GM19452 (cell line): ENCODE data around the gene TPRG1.

Experiments used
- ATAC-seq: cut with Tn5 transposase; IDR thresholded peaks from one replicate; pipeline ENCODE4 v1.9.1; 2021; ENCODE audit not compliant: unreplicated experiment

TPRG1 gene

GRCh38 chr3:189165092-189165612, 6.6 kb upstream of the TPRG1 start:
- no peak for ATAC-seq

DNA sequence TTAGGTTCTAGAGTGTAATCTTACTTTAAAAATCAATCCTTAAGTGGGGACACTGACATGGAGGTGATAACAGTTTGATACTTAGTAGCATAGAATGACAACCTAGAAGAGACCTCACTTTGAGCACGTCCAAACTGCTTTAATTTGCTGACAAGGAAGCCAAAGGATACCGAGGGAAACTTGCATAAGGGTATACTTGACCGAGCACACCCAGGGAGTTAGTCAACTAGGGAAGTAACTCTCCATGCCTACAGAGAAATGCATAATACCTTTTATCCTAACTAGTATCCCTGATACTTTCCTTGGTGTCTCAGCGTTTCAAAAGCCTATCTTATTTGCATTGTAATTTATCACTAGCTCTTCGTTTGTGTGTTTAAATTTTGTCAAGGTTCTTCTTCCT, 5.5 kb upstream of the TPRG1 start:
- no peak for ATAC-seq

DNA sequence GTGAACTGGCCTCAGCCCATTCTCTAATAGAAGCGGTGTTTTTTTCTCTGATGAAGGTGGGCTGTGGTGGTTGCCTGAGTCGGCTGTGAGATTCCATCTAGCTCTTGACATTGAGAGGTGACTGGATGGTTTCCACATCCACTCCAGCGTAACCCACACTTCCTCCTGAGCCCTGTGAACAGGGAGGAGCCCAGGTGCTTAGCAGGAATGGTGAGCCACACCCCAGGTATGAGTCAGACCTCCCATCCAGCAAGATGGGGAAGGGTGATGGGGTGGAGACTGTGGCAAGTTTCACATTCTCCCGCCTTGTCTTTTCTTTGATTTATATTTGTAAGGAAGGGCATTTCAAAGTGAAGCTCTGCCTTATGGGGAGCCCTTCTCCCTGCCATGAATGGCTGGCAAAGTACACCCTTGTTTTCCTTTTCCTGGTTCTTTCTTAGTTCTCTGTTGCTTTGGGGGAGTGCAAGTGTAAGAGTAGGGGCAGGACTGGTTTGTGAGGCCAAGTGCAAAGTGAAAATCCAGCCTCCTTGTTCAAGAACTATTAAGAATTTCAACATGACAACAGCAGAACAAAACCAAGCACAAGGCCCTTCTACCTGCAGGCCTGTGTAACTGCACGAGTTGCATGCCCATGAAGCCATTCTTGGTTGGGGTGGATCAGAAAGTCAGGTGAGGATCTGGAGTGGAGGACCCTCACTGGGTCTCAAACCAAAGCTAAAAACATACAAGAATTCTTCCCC, 4.6 kb upstream of the TPRG1 start:
- ATAC-seq = no peak

DNA sequence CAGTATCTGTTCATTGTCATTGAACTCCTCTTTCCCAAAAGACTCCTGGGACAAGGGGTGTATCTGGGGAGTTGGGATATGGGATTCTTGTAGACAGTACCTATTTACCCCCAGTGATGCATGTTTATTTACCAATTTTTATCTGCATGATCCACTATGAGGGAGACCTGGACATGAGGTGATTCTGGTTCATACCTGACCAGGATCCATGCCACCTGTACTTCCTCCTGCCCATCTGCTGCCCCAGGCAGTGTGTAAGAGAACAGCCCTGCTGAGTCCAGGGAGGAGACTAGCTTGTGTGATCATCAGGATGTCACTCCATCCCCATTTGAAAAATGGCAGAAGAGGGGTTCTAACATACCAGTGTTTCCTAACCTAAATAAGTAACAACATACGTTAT, 3.1 kb upstream of the TPRG1 start:
- no peak for ATAC-seq

GRCh38 chr3:189169728-189170127, 2.0 kb upstream of the TPRG1 start:
- no peak for ATAC-seq

DNA sequence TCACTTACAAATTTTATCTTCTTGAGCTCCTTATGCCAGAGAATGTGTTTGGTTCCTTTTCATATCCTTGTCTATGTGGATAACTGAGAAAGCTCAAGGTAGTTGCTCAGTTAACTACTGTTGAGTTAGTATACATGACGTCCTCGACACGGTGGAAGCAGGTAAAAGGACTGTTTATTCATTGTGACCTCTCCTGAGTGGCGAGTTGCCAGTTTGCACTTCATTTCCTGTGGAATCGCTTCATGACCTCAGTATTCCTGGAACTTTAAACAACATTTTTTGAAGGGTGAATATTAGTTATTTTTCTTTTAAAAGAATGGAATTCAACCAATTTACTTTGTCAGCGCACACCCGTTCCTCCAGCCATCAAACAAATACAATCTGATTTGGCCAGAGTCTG, 1.2 kb upstream of the TPRG1 start:
- ATAC-seq = no peak

GRCh38 chr3:189172668-189173419, 1.1 kb downstream of the TPRG1 start:
- no peak for ATAC-seq

DNA sequence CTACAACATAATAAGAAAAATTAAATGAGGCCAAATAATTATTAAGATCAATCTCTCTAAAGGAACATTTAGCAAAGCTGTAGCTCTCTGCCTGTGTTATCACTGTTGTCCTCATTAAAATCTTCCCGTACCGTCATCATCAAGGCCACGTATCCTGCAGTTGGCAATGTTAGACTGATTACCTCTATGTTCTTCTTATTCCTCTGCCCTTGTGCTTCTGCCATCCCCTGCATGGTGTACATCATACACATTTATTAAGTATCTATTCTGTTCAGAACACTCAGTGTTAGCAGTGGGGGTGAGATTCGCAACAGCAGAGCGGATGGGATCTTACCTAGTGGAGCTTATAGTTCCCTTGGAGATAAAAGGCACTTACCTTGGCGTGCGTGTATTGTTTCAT, 12.8 kb downstream of the TPRG1 start:
- ATAC-seq = no peak

DNA sequence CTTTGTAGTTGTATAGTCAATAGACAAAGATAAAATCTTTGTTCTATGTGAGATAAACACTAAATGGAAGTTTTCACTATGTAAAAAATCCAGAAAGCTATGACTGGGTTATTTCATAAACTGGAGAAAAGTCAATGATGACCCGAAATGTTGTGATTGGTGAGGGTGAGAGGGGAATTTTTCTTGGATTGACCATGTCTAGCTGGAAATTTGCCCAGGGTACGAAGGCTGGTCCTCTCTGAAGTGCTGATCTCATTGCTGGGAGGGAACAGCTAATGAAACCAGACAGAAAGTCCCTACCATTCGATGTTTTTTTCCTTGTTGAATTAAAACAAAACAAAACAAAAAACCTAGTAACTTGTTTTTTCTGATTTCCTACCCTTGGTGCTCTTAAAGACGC, 14.3 kb downstream of the TPRG1 start:
- no peak for ATAC-seq

GRCh38 chr3:189188466-189188865, 16.7 kb downstream of the TPRG1 start:
- ATAC-seq = no peak

DNA sequence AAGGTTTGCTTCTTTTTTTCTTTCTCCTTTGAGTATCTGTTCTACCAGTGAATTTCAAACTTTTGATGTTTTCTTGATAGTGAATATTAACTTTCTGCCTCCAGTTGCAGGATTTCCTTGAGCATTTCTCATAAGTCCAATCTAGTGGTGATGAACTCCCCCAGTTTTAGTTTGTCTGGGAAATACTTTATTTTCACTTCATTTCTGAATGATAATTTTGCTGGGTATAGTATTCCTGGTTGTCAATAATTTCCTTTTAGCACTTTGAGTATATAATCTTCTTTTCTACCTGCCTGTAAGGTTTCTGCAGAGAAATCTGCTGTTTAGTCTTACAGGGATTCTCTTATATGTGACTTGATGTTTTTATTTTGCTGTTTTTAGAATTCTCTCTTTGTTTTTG, 21.0 kb downstream of the TPRG1 start:
- no peak for ATAC-seq

GRCh38 chr3:189195302-189195701, 23.5 kb downstream of the TPRG1 start:
- no peak for ATAC-seq

DNA sequence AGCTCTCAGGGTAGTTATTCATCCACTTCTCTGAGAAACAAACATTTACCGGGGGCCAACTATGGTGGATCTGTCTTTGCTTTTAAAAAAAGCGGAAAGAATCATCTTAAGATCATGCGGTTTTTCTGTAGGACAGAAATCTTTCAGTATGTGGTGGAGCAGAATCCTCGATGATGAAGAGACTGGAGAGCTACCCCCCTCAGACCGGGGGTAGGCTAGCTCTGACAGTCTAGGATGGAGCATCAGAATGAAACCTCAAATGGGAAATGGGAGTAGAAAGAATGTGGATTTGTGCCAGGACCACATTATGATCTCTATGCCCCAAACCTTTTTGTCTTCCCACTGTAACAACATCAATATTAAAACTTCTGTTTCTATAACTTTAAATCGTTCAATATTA, 30.3 kb downstream of the TPRG1 start:
- ATAC-seq = no peak

GRCh38 chr3:189202583-189202982, 30.8 kb downstream of the TPRG1 start:
- no peak for ATAC-seq

DNA sequence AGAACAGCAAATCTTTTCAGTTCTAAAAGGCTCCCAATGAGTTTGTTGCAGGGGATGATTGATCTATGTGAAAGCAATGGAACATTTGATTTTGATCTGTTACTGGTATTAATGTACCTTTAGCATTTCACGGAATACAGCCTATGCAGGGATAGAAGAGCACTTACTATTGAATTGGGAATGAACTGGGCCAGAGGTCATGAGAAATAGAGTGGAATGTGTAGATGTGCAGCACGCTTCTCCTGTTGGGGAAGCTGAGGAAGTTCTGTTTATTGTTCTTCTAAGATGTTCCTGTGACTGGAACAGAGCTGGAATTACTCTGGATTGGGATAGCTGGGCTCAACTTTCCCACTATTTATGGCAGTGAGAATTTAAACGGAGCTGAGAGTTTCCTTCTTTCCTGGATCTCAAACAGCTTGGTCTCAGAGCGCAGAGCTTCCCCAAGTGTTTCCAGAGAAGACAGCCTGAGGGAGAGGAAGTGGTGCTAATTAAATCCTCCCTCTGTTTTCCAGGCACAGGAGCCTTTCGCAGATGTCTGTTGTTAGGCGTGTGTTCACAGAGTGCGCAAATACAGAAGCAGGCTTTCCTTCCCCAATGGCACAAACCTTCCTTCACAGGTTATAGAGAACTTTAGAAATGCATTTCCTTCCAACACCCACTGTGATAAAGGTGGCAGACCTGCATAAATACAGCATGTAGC, 32.5 kb downstream of the TPRG1 start:
- no peak for ATAC-seq

DNA sequence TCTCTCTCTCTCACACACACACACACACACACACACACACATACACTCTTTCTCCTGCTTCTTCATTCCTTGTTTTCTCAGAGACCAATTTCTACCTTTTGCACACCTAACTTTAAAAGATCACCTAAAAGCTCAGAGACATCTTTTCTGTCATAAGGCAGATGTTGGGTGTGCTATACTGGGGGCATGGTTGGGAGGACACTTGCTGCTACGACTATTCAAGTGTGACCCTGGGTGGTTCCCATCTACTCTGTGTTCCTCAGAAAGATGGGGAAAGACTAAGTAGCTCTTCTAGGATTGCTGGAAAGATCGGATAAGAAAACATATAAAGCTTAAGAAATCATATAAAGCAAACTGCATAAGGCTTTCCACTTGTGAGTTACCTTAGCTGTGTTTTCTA, 33.2 kb downstream of the TPRG1 start:
- ATAC-seq = no peak

DNA sequence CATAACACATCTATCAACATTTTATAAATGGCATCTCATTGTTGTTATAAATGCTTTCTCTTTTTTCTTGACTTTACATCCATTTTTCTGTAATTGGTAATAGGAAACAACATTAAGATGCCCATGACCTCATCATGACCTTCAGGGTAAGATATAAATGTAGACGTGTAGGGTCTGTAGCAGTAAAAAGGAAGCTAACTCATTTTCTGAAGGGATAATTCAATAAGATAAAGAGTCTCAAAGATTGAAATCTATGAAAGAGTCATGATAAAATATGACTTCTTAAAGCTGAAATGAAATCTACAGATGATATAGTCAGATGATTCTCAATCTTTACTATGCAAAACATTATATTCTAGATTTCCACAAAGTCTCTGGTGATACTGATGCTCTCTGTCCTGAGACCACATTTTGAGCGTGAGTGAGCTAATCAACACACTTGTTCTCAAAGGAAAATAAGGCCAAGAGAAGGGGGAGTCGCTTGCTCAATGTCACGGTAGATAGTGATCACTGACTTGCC, 38.5 kb downstream of the TPRG1 start:
- no peak for ATAC-seq

DNA sequence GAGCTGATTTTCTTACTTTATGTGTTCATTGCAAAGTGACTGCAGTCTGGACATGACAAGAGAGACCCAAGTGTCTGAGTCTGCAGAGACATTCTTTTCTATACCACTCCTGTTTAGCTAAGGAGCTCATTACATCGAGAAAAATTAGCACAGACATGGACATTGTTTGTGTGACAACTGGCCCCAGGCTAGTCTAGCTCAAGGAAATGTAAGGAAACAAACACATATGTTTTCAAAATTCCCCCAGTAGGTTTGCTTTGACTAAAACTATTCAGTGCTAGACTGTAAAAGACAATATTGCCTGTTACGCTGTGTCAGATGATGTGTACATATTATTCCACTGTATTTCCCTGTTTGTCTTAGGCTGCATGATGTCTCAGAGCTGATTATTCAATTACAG, 40.9 kb downstream of the TPRG1 start:
- no peak for ATAC-seq

GRCh38 chr3:189214651-189215050, 42.9 kb downstream of the TPRG1 start:
- ATAC-seq = no peak

DNA sequence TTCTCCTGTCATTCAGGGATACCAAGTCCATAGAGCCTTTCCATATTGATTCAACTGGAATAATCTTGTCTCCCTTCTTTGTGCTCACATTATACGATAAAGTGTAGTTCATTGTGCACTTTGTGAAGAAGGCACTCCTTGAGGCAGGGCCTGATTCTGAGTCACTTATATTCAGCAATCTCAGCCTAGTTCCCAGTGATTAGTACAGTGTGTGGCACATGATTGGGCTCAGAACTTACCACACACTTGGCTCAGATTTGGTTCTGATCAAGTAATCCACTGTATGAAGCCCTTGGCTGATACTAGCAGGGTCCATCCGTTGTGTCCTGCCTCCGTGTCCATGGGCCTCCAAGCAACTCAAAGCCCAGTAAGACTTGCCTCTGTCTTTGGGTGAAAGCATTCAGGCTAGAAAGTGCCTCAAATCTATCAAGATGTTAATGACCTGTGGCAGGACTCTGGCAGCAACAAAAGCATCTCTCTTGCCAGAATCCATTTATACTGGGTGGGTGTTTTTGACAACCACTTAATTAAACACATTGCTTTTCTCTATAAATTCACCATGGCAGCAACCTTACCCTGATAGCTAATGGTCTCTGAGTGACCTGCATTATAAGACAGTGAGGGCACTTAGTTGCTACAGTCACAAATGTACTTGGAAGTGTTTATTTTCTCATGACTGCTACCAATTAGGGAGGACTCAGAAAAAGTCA, 51.3 kb downstream of the TPRG1 start:
- no peak for ATAC-seq

DNA sequence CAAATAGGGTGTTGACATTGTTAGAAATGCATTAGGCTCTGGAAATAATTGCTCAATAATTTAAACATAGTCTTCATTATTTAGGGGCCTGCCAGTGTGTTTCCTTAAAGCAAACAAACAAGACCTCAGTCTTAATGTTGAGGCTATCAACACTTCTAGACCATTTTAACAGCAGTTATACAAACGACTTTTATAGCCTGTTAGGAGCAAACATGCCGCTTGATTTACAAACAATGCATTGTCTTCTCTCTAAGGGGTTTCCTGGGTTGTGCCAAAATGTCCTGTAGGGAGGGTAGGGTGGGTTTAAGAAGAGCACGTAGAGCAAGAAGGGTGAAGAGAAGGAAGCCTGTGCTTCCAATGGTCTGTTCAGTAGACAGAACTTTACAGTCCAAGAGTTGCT, 53.7 kb downstream of the TPRG1 start:
- ATAC-seq = no peak
